Liver (tissue), 9 donors: ENCODE data around the gene AMZ1. TPM values are rescaled to one million over a fixed set of nuclear protein-coding genes. Genes with fewer than 3 reads are reported as not detected.

Experiments
- DNase-seq: peaks from one replicate; pipeline ENCODE4 v3.0.0-alpha.2; 2017; ENCODE audit warnings: low spot score
- H3K27ac ChIP-seq, 2 donors: one replicate each; pipeline ENCODE4 v1.7.0; 2013; ENCODE audit warnings: inconsistent platforms in 2 of 2, low read length in 2 of 2, control low read depth in 1 of 2, low read depth in 1 of 2, mild to moderate bottlenecking in 1 of 2
- H3K27me3 ChIP-seq, 4 donors: one replicate each; pipeline versions ENCODE4 v1.6.1 to v1.7.0; 2013; ENCODE audit warnings: low read length in 3 of 4, inconsistent platforms in 1 of 4, mild to moderate bottlenecking in 1 of 4, moderate library complexity in 1 of 4; ENCODE audit not compliant: control insufficient read depth in 4 of 4, insufficient read depth in 4 of 4
- H3K36me3 ChIP-seq, 4 donors: one replicate each; pipeline versions ENCODE4 v1.6.1 to v1.7.0; 2013; ENCODE audit warnings: low read length in 3 of 4, mild to moderate bottlenecking in 3 of 4, low read depth in 1 of 4, moderate library complexity in 1 of 4; ENCODE audit not compliant: control insufficient read depth in 4 of 4, insufficient read depth in 3 of 4
- H3K4me1 ChIP-seq, 4 donors: one replicate each; pipeline versions ENCODE4 v1.6.1 to v1.7.0; 2013; ENCODE audit warnings: low read length in 3 of 4, mild to moderate bottlenecking in 3 of 4, moderate library complexity in 1 of 4; ENCODE audit not compliant: control insufficient read depth in 4 of 4, insufficient read depth in 4 of 4
- H3K4me3 ChIP-seq, 3 donors: one replicate each; pipeline versions ENCODE4 v1.6.1 to v1.7.0; 2013; ENCODE audit warnings: low read length in 3 of 3, control low read depth in 1 of 3, low read depth in 1 of 3, mild to moderate bottlenecking in 1 of 3
- H3K9ac ChIP-seq, 2 donors: one replicate each; pipeline ENCODE4 v1.7.0; 2013; ENCODE audit warnings: low read length in 2 of 2, mild to moderate bottlenecking in 2 of 2, moderate library complexity in 2 of 2, control low read depth in 1 of 2, low read depth in 1 of 2
- H3K9me3 ChIP-seq, 4 donors: one replicate each; pipeline versions ENCODE4 v1.6.1 to v1.7.0; 2013; ENCODE audit warnings: low read length in 3 of 4; ENCODE audit not compliant: control insufficient read depth in 4 of 4
- ATF3 ChIP-seq: IDR thresholded peaks from 2 replicates; pipeline ENCODE4 v1.6.1; 2016; ENCODE audit warnings: antibody characterized with exemption
- EGR1 ChIP-seq, 2 donors: IDR thresholded peaks; 2 replicates each; pipeline ENCODE4 v1.6.1; 2016 to 2018; ENCODE audit warnings: antibody characterized with exemption in 2 of 2, low read depth in 2 of 2
- FOXA1 ChIP-seq: IDR thresholded peaks from 2 replicates; pipeline ENCODE4 v1.6.1; 2016; ENCODE audit warnings: antibody characterized with exemption
- FOXA2 ChIP-seq: IDR thresholded peaks from 2 replicates; pipeline ENCODE4 v1.6.1; 2016; ENCODE audit warnings: antibody characterized with exemption
- GABPA ChIP-seq, 2 donors: IDR thresholded peaks in 1 of 2; conservative IDR thresholded peaks in 1 of 2; 2 replicates each; pipeline ENCODE4 v1.6.1; 2016; ENCODE audit warnings: antibody characterized with exemption in 2 of 2, mild to moderate bottlenecking in 1 of 2, moderate library complexity in 1 of 2
- HNF4A ChIP-seq, 2 donors: conservative IDR thresholded peaks; 2 replicates each; pipeline ENCODE4 v1.6.1; 2016; ENCODE audit warnings: antibody characterized with exemption in 2 of 2, mild to moderate bottlenecking in 2 of 2
- HNF4G ChIP-seq: IDR thresholded peaks from 2 replicates; pipeline ENCODE4 v1.6.1; 2016; ENCODE audit warnings: antibody characterized with exemption
- MAX ChIP-seq: IDR thresholded peaks from 2 replicates; pipeline ENCODE4 v1.6.1; 2016; ENCODE audit warnings: antibody characterized with exemption
- NR2F2 ChIP-seq: IDR thresholded peaks from 2 replicates; pipeline ENCODE4 v1.6.1; 2016; ENCODE audit warnings: antibody characterized with exemption
- RAD21 ChIP-seq, 2 donors: IDR thresholded peaks; 2 replicates each; pipeline ENCODE4 v1.6.1; 2016; ENCODE audit warnings: antibody characterized with exemption in 2 of 2, mild to moderate bottlenecking in 2 of 2
- REST ChIP-seq: IDR thresholded peaks from 2 replicates; pipeline ENCODE4 v1.6.1; 2016; ENCODE audit warnings: antibody characterized with exemption, mild to moderate bottlenecking
- RXRA ChIP-seq, 2 donors: IDR thresholded peaks; 2 replicates each; pipeline ENCODE4 v1.6.1; 2017 to 2018; ENCODE audit warnings: antibody characterized with exemption in 2 of 2, mild to moderate bottlenecking in 1 of 2
- SP1 ChIP-seq: IDR thresholded peaks from 2 replicates; pipeline ENCODE4 v1.6.1; 2018; ENCODE audit warnings: antibody characterized with exemption, mild to moderate bottlenecking
- TAF1 ChIP-seq: conservative IDR thresholded peaks from 2 replicates; pipeline ENCODE4 v1.6.1; 2016; ENCODE audit warnings: antibody characterized with exemption, mild to moderate bottlenecking
- YY1 ChIP-seq: IDR thresholded peaks from 2 replicates; pipeline ENCODE4 v1.6.1; 2016; ENCODE audit warnings: antibody characterized with exemption, mild to moderate bottlenecking
- ZBTB33 ChIP-seq: IDR thresholded peaks from 2 replicates; pipeline ENCODE4 v1.6.1; 2016; ENCODE audit warnings: antibody characterized with exemption
- WGBS: extraction: QIAGEN DNeasy Blood & Tissue Kit; methylation state at CpG from one replicate; pipeline ENCODE4 v1.1.7; 2013; 5-methylcytosine and 5-hydroxymethylcytosine counted together
- polyA plus RNA-seq, 2 donors: library from polyadenylated mRNA; stranded (reverse) in 1 of 2; unstranded in 1 of 2; fragments of 200-250 nt in 1 of 2; fragments of >200 nt in 1 of 2; fragmentation: Nextera tagmentation in 1 of 2; extraction: Ambion mirVana in 1 of 2; gene quantifications; one replicate each; pipeline versions ENCODE4 v1.2.1 to v1.2.3, GENCODE V29; 2013 to 2015
- total RNA-seq, 2 donors: library from RNA; depleted of rRNA; stranded (reverse); fragments of >200 nt; gene quantifications; one replicate each; pipeline ENCODE4 v1.2.3, GENCODE V29; 2014
- TF ChIP-seq, protein P1 (sequence below): fragments of 150-350 bp; IDR thresholded peaks from 2 replicates; pipeline ENCODE4 v1.5.1; 2017; ENCODE audit warnings: improper control_type of control experiment, low read depth, low read length; ENCODE audit not compliant: missing input control
- donor health status: healthy.
- donor health status: healthy.
- donor health status: healthy.
- donor health status: healthy.
- donor health status: healthy.

AMZ1 gene
- total and polyA plus RNA-seq, 4 donors, result 0.10 to 1.3 (median 1.1) TPM; not detected in 1

GRCh38 chr7:2761801-2762497, 73.9 kb downstream of the AMZ1 start (continued):
- no peak for TF ChIP-seq REST
- TF ChIP-seq FOXA2, result no peak
- TF ChIP-seq TAF1, result no peak
- no peak for TF ChIP-seq ATF3
- TF ChIP-seq YY1, result no peak

- Histone ChIP-seq H3K9ac (no peak overlapping the region), H3K36me3 (no peaks in the 10 kb centered on the region), H3K9me3 (no peaks in the 10 kb centered on the region), H3K27ac (peak overlapping the region; percentile 0 to 70), H3K4me3 (no peak overlapping the region), H3K27me3 (no peaks in the 10 kb centered on the region), H3K4me1 (no peaks in the 10 kb centered on the region)
- DNase-seq, result no peak
- 81% methylated on average over 6 of the region's 6 CpGs for WGBS
- no peak for TF ChIP-seq EGR1 (IDR thresholded peaks at IDR 0.05; ENCODE audit: low read depth in 2 of 2)
- no peak for TF ChIP-seq GABPA (IDR thresholded peaks at IDR 0.05 in 1 of 2, conservative IDR thresholded peaks at IDR 0.05 in 1 of 2)
- TF ChIP-seq RAD21 (IDR thresholded peaks at IDR 0.05), result no peak
- TF ChIP-seq ATF3, result no peak
- TF ChIP-seq ZBTB33, result no peak
- no peak for TF ChIP-seq HNF4A (conservative IDR thresholded peaks at IDR 0.05)
- no peak for TF ChIP-seq FOXA2
- no peak for TF ChIP-seq FOXA1
- TF ChIP-seq SP1, result no peak
- TF ChIP-seq YY1, result no peak
These were observed 75.6 kb downstream of the AMZ1 start for GRCh38 chr7:2763597-2763996.

DNA sequence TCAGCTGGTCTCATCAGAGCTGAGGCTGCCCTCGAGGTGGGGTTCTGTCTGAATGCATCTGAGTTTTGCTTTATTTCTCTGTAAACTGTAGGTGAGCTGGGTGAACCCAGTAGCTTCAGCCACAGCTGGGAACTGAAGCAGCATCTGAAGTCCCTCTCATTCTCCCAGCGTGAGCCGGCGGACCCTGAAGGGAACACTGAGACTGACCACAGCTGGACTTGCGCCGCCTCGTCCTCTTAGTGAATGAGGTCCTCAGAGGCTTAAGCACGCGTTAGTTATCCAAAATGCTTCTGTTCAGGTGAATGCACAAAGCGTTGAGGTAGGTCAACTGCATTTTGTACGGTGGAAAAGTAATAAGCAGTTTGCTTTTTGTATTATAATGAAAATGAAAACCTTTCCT, 76.6 kb downstream of the AMZ1 start:
- no peak overlapping the region for H3K4me3 ChIP-seq
- no peaks in the 10 kb centered on the region for H3K27me3 ChIP-seq
- WGBS, result 99% methylated on average over 11 of the region's 11 CpGs
- no peaks in the 10 kb centered on the region for H3K4me1 ChIP-seq
- H3K27ac ChIP-seq, result no peak overlapping the region
- no peak for DNase-seq
- no peaks in the 10 kb centered on the region for H3K36me3 ChIP-seq
- no peak overlapping the region for H3K9ac ChIP-seq
- no peaks in the 10 kb centered on the region for H3K9me3 ChIP-seq
- TF ChIP-seq FOXA2, result no peak
- no peak for TF ChIP-seq HNF4A (conservative IDR thresholded peaks at IDR 0.05)
- no peak for TF ChIP-seq ATF3
- TF ChIP-seq YY1, result no peak
- TF ChIP-seq SP1, result no peak
- no peak for TF ChIP-seq ZBTB33
- no peak for TF ChIP-seq GABPA (IDR thresholded peaks at IDR 0.05 in 1 of 2, conservative IDR thresholded peaks at IDR 0.05 in 1 of 2)
- no peak for TF ChIP-seq HNF4G
- TF ChIP-seq, protein P1, sequence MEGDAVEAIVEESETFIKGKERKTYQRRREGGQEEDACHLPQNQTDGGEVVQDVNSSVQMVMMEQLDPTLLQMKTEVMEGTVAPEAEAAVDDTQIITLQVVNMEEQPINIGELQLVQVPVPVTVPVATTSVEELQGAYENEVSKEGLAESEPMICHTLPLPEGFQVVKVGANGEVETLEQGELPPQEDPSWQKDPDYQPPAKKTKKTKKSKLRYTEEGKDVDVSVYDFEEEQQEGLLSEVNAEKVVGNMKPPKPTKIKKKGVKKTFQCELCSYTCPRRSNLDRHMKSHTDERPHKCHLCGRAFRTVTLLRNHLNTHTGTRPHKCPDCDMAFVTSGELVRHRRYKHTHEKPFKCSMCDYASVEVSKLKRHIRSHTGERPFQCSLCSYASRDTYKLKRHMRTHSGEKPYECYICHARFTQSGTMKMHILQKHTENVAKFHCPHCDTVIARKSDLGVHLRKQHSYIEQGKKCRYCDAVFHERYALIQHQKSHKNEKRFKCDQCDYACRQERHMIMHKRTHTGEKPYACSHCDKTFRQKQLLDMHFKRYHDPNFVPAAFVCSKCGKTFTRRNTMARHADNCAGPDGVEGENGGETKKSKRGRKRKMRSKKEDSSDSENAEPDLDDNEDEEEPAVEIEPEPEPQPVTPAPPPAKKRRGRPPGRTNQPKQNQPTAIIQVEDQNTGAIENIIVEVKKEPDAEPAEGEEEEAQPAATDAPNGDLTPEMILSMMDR, result no peak
- TF ChIP-seq MAX, result no peak
- TF ChIP-seq TAF1, result no peak
- no peak for TF ChIP-seq EGR1 (IDR thresholded peaks at IDR 0.05; ENCODE audit: low read depth in 2 of 2)
- TF ChIP-seq RXRA (IDR thresholded peaks at IDR 0.05), result no peak
- TF ChIP-seq RAD21 (IDR thresholded peaks at IDR 0.05), result no peak
- TF ChIP-seq NR2F2, result no peak
